SK-N-MC (cell line): ENCODE data around the gene IST1.

Source experiments
- EZH2 ChIP-seq: fragments of 200-600 bp; sonication (generic); IDR thresholded peaks from one replicate; pipeline ENCODE4 v1.6.1; 2017; ENCODE audit warnings: antibody characterized with exemption
- POLR2AphosphoS5 ChIP-seq: IDR thresholded peaks from 2 replicates; pipeline ENCODE4 v1.6.1; 2012; ENCODE audit warnings: mild to moderate bottlenecking, low read depth, low read length, borderline replicate concordance

DNA sequence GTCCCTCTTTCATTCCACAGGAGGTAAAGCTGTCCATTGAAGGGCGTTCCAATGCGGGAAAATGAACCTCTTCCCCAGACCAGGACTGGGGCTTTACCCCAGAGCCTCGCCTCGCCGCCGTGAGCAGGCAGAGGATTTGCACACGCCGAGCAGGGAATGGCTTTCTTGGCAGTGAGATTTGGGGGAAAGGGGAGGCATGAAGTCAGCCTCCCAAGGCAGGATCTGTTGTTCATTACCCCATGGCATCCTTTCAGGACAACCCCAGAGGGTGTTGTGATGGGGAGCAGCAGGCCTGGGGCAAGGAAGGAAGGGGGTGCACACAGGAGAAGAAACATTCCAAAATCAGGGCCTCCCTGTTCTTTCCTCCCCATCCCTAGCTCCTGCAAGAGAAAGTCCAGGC lies 43.6 kb upstream of the IST1 start:
- TF ChIP-seq POLR2AphosphoS5, result no peak
- no peak for TF ChIP-seq EZH2
